ENCODE results near the gene ATP6V0A4.

DNA sequence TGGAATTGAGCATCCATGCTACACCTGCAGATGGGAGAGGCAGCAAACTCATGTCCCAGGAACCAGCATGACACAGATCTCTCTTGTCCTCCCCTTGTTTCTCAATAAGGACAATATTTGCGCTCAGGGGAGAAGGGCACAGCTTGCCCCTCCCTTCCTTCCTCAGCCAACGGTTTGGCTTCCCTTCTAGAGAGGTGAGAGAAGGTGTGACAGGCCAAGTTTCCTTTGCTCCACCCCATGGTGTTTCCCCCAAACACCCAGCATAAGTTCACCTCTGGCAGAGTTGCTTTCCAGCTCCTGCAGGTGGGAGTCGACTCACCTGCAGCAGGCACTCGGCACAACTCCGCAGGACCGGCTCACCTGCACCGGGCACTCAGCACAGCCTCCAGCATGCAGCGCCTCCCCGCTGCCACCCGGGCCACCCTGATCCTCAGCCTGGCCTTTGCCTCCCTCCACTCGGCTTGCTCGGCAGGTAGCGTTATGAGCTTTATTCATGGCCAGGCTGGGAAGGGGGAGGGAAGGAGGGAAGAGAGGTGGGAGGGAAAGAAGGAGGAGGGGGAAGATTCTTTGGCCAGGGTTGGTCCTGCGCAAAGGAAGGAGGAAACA lies at the start of gene ATP6V0A4, which contains the start of gene TMEM213:
- TF ChIP-seq EZH2 (IDR thresholded peaks at IDR 0.05): no peak
- no peak for TF ChIP-seq POLR2A (IDR thresholded peaks at IDR 0.05; ENCODE audit: borderline replicate concordance, extremely low read depth, insufficient read depth, insufficient read length)
- TF ChIP-seq, protein P1, sequence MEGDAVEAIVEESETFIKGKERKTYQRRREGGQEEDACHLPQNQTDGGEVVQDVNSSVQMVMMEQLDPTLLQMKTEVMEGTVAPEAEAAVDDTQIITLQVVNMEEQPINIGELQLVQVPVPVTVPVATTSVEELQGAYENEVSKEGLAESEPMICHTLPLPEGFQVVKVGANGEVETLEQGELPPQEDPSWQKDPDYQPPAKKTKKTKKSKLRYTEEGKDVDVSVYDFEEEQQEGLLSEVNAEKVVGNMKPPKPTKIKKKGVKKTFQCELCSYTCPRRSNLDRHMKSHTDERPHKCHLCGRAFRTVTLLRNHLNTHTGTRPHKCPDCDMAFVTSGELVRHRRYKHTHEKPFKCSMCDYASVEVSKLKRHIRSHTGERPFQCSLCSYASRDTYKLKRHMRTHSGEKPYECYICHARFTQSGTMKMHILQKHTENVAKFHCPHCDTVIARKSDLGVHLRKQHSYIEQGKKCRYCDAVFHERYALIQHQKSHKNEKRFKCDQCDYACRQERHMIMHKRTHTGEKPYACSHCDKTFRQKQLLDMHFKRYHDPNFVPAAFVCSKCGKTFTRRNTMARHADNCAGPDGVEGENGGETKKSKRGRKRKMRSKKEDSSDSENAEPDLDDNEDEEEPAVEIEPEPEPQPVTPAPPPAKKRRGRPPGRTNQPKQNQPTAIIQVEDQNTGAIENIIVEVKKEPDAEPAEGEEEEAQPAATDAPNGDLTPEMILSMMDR (IDR thresholded peaks at IDR 0.05 in 2 of 3, conservative IDR thresholded peaks at IDR 0.05 in 1 of 3; ENCODE audit: borderline replicate concordance in 1 of 3, insufficient read depth in 1 of 3, low read depth in 2 of 3, low read length in 2 of 3): no peak
- TF ChIP-seq, protein P2, sequence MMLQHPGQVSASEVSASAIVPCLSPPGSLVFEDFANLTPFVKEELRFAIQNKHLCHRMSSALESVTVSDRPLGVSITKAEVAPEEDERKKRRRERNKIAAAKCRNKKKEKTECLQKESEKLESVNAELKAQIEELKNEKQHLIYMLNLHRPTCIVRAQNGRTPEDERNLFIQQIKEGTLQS (IDR thresholded peaks at IDR 0.05): no peak
- no peak for TF ChIP-seq SRF (IDR thresholded peaks at IDR 0.05; ENCODE audit: low read depth)
- no peak for TF ChIP-seq ZNF274 (IDR thresholded peaks at IDR 0.05; ENCODE audit: low read depth, low read length)
- TF ChIP-seq POLR2AphosphoS5 (IDR thresholded peaks at IDR 0.05; ENCODE audit: low read depth, low read length): no peak
- no peak for TF ChIP-seq EGR1 (IDR thresholded peaks at IDR 0.05; ENCODE audit: low read depth)
- TF ChIP-seq ZFX (IDR thresholded peaks at IDR 0.05): no peak
- no peak for TF ChIP-seq EZH2phosphoT487 (IDR thresholded peaks at IDR 0.05; ENCODE audit: borderline replicate concordance)
- no peak for TF ChIP-seq SP1 (IDR thresholded peaks at IDR 0.05; ENCODE audit: low read depth)
